ENCODE data around the gene FANCC. TPM values are rescaled to one million over a fixed set of nuclear protein-coding genes. Genes with fewer than 3 reads are reported as not detected.

The FANCC gene
- total and polyA plus RNA-seq, 2 of the 4 experiments (the other 2 are of a cell fraction), result 4.7 to 6.3 TPM

DNA sequence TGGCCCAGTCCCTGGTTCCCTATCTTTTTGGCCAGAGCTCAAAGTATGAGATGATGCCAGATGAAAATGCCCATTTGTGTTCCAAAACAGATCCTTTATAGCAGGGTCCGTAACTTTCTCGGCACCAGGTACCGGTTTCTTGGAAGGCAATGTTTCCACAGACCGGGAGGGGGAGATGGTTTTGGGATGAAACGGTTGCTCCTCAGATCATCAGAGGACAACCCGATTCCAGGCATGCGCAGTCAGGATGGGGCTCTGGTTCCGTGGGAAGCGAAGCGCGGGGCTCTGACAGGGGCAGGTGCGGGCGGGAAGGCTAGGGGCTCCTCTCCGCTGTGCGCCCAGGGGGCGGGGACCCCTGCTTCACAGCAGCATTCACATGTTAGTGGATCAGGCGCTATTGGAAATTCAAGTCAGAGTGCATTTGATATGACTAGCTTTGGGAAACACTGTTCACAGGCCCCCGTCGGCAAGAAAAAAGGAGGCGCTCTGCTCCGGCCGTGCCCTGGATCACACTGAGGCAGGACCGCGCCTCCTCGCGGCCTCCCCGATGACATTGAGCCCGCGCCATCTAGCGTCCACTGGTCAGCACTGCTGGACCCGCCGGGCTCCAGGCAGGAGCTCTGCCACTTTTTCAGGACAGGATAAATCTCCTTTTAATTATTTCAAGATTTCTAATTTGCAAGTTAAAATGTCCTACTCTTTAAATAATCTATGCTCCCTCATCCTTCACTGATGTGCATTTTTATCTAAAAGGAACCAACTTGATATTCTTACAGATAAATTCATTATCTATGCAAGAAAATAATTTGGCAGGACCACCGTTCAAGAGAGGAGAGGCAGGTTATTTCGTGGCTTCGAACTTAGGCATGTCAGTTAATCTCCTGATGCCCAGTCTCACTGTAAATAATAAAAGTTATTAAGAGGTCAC is 190.0 kb downstream of the FANCC start:
- Histone ChIP-seq H3K56ac (ENCODE audit: extremely low read depth, insufficient read depth, low read length) (no peak overlapping the region), H2BK5ac (ENCODE audit: low read depth, low read length, poor library complexity, severe bottlenecking) (no peak overlapping the region), H4K5ac (ENCODE audit: low read depth, low read length) (no peak overlapping the region), H3K23ac (ENCODE audit: low read depth, low read length) (0 out of 2 replicates have a peak overlapping the region, but pooled peaks have one; percentile 39), H3K27me3 (ENCODE audit: control insufficient read depth, insufficient read depth, low read length) (no peaks in the 10 kb centered on the region), H2BK15ac (ENCODE audit: low read depth, low read length) (no peak overlapping the region), H2BK120ac (ENCODE audit: low read depth, low read length) (no peak overlapping the region; the same call in 1 of the 2 replicates), H3K18ac (ENCODE audit: low read depth, low read length) (no peak overlapping the region), H3K79me1 (ENCODE audit: low read depth in 1 of 2, low read length in 2 of 2) (no peaks in the 10 kb centered on the region), H3K9ac (ENCODE audit: low read depth, low read length) (no peak overlapping the region), H3K9me3 (ENCODE audit: control insufficient read depth, insufficient read depth, low read length) (no peaks in the 10 kb centered on the region), H4K91ac (ENCODE audit: insufficient read depth, low read depth, low read length) (no peak overlapping the region; the same call in 1 of the 2 replicates), H3K4me3 (ENCODE audit: insufficient read depth, low read depth, low read length) (peak overlapping the region; percentile 27; the same call in 1 of the 2 replicates), H3K4ac (ENCODE audit: low read depth, low read length) (peak overlapping the region; percentile 40), H2BK20ac (ENCODE audit: low read depth, low read length) (no peak overlapping the region), H3K4me1 (ENCODE audit: control insufficient read depth, insufficient read depth, low read length) (peaks cover 2% of the 10 kb centered on the region; the same call in 1 of the 2 replicates), H3K27ac (ENCODE audit: insufficient read depth, low read length) (no peak overlapping the region), H2AFZ (replicated peaks; ENCODE audit: low read length, poor library complexity) (peak overlapping the region; percentile 87), H3K14ac (replicated peaks; ENCODE audit: low read depth, low read length) (no peak overlapping the region), H2AK9ac (replicated peaks; ENCODE audit: low read depth, low read length, poor library complexity) (peak overlapping the region; percentile 60), H3K9me1 (ENCODE audit: insufficient read depth, low read length) (no peaks in the 10 kb centered on the region; the same call in 1 of the 2 replicates), H4K8ac (ENCODE audit: low read depth in 2 of 2, low read length in 2 of 2) (peak overlapping the region in 1 of 2 experiments; percentile 18; a peak in 1 of 4 replicates), H3K4me2 (ENCODE audit: low read depth, low read length) (peak overlapping the region; percentile 88), H2AK5ac (ENCODE audit: low read depth, low read length) (no peak overlapping the region), H3K36me3 (ENCODE audit: control insufficient read depth, insufficient read depth, low read length) (no peaks in the 10 kb centered on the region), H4K20me1 (ENCODE audit: insufficient read depth, low read length) (no peaks in the 10 kb centered on the region)
- ChIA-PET POLR2A (ENCODE audit: unreplicated experiment) (no interaction called here), CTCF (interaction anchor here (0.6 to 6.4 kb wide), 16 partner anchors 9 to 458 kb away, joined by 3 to 47 read pairs (median 4); no protein-coding TSS in a partner anchor)
- peak; percentile 71 for DNase-seq
- dilution Hi-C loops (cut with HindIII; ENCODE audit: low sequenced_read_pairs, unreplicated experiment), result no loop called here
- in situ Hi-C loops (cut with MboI; ENCODE audit: low sequenced_read_pairs), result loop anchor here (5.0 kb wide), 1 partner anchor 445 kb away; no protein-coding TSS in a partner anchor
- intact Hi-C loops (cut with micrococcal nuclease), result loop anchor here (1.0 to 10.0 kb wide), 4 partner anchors 213 to 458 kb away; no protein-coding TSS in a partner anchor
- no TSS peak for BruUV-seq (replicated peaks)
- peak; percentile 99 for ATAC-seq (ENCODE audit: low read depth)
- TF ChIP-seq RCOR1 (IDR thresholded peaks at IDR 0.05; ENCODE audit: insufficient replicate concordance, low read length) (no peak), BHLHE40 (IDR thresholded peaks at IDR 0.05; ENCODE audit: low read depth, low read length) (no peak), FOS (IDR thresholded peaks at IDR 0.05; ENCODE audit: low read depth, low read length) (no peak), MAZ (IDR thresholded peaks at IDR 0.05; ENCODE audit: borderline replicate concordance, low read depth, low read length) (peak; percentile 69; the same call in 1 of the 2 replicates), RAD21 (IDR thresholded peaks at IDR 0.05; ENCODE audit: low read length) (peak; percentile 87), SMC3 (IDR thresholded peaks at IDR 0.05; ENCODE audit: low read depth, low read length) (peak; percentile 93)
- TF ChIP-seq, protein P1, sequence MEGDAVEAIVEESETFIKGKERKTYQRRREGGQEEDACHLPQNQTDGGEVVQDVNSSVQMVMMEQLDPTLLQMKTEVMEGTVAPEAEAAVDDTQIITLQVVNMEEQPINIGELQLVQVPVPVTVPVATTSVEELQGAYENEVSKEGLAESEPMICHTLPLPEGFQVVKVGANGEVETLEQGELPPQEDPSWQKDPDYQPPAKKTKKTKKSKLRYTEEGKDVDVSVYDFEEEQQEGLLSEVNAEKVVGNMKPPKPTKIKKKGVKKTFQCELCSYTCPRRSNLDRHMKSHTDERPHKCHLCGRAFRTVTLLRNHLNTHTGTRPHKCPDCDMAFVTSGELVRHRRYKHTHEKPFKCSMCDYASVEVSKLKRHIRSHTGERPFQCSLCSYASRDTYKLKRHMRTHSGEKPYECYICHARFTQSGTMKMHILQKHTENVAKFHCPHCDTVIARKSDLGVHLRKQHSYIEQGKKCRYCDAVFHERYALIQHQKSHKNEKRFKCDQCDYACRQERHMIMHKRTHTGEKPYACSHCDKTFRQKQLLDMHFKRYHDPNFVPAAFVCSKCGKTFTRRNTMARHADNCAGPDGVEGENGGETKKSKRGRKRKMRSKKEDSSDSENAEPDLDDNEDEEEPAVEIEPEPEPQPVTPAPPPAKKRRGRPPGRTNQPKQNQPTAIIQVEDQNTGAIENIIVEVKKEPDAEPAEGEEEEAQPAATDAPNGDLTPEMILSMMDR (conservative IDR thresholded peaks at IDR 0.05; ENCODE audit: low read depth, low read length), result peak; percentile 99
- 18% methylated on average over 16 of the region's 35 CpGs; no CpG with 5 or more reads in 1 of the 2 experiments for WGBS, 2 experiments (ENCODE audit: extremely low coverage in 2 of 2, insufficient read length in 1 of 2)

Measured in IMR-90 (cell line).